AG08395 (cell line): ENCODE results near the gene TRPM1.
A peak's percentile ranks its signal among the peaks of the same experiment; 100 is the strongest.

Source experiments
- DNase-seq: peaks from one replicate; pipeline ENCODE4 v3.0.0; 2012; ENCODE audit warnings: mixed read lengths, low spot score

TRPM1 gene

DNA sequence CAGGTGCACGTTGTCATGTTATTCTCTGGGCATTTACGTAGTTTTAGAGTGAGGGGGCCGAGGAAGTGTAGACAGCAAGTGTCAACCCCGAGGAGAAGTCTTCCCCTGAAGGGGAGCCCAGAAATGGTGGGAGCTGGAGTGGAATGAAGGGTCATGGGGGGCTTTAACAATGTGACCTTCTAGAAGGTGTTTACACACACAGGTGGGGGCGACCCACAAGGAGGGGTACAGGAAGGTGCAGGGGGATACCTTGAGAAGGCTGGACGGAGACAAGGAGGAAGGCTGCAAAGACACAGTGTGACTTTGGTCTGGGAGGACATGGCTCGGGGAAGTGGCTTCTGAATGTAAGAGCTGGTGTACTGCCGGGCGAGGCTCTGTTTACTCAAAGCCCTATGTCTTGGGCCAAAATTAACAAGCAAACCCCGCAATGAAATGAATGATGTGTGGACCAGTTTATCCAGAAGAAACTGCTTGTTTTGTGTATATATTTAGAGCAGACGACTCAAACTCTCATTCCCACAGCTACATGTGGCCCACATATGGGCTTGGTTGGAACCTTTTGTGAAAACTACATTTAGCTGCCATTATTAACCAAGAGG lies 18.7 kb downstream of the TRPM1 start:
- no peak for DNase-seq

DNA sequence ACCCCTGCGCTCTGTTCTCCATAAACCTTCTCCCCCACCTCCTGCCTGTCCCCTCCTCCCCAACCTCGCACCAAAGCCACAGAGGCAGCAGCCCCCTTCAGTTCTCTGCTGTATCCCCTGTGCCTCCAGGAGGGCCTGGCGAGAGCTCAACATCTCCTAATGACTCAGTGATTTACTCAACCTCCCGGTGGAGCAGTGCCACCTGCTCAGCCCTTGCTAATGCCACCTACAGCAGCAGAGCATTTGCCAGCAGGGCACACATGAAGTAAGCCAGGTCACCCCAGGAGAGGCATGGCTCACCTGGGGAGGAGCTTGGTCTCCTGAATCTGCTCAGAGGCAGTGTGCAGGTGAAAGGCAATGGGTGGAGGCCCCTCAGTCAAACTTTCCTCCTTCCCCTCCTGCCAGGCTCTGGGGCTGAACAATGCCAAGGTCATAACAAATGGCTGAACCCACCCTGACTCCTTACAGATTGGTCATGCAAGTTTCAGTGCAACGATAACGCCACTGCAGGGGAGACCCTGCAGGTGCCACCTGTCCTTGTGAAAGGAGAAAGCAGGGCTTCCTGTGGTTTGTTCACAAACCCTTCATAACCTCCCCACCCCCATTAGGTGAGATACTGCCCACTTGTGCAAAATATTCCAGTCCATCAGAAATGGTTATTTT lies 19.8 kb downstream of the TRPM1 start:
- DNase-seq: no peak

DNA sequence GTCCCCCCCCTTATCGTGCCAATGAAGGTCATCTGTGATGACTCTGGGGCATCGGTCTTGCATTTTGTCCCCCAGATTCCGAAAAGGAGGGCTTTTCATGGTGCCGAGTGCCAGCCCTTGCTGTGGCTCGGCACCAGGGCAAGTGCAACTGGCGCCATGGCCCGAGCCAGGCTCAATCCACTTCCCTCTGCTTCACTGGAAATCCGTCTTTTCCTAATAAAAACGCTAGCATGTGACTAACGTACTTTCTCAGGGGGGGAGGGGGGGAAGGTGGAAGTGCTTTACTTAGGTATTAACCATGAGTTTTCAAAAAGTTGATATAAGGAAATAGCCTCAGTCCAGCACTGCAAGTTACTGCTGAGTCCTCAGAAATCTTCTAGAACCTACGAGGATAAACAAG lies 20.5 kb downstream of the TRPM1 start:
- no peak for DNase-seq

DNA sequence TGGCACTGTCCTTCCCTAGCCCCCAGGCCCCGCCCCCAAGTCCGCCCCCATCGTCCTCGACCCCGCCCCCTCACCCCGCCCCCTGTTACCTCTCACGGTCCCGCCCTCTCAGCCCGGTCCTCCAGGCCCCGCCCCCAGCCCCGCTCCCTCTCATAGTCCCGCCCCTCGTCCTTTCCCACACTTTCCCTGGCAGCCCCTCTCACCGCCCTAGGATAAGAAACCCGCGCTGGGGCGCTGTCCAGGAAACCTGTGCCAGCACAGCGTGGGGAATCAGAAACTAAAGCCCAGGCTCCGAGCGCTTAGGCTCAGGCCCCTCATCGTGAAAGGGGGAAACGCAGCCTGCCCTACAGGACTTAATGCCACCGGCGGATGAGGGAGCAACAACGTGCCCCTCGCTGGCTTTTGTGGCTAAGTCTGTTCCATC lies 20.9 kb downstream of the TRPM1 start:
- no peak for DNase-seq

DNA sequence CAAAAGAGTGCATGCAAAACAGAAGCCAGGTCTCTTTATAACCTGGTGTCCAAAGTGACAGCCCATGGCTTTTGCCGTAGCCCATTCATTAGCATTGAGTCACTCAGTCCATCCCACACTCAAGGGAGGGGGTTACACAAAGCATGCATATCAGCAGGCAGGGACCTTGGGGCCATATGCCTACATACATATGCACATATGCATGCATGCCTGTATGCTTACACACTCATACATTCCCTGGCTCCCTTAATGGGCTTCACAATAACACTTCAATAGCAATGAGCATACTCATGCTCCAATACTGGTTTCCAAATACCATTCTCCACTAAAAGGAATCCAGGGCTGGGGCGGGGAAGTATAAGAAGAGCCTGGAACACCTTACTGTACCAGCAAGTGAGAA lies 22.0 kb downstream of the TRPM1 start:
- DNase-seq: no peak

DNA sequence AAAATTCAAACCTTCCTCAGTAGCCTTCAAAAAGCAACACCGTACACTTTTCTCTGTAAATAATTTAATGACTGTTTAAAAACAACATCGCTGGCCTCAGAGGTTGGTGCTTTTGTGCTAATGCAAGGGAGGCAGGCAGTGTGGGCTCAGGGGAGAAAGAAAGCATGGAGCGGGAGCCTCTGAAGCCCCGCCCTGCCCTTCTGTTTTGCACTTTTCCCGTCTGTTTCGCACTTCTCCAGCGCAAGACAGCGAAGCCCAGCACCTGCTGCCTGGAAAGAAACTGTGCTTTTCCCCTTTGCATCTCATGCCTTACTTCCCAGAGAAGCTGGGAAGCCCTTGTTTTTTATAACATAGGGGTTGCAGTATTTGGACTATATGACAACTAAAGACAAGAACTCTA lies 23.1 kb downstream of the TRPM1 start:
- no peak for DNase-seq

DNA sequence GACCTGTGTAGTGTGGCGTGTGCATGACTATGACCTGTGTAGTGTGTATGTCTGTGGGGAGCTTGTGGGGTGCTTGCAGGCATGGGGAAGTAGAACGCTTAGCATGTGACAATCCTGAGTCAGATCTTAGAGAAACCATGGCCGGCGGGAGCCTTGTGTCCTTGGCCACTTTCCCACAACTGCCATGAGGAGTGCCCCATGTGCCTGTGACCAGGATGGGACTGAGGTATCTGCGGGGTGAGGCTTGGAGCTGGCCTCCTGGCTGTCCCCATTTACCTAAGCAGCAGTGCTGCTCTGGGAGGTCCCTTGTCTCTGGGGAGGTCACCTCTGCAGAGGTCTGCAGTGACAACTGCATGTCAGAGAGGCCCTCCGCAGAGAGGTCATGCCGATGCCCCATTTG lies 23.6 kb downstream of the TRPM1 start:
- no peak for DNase-seq

DNA sequence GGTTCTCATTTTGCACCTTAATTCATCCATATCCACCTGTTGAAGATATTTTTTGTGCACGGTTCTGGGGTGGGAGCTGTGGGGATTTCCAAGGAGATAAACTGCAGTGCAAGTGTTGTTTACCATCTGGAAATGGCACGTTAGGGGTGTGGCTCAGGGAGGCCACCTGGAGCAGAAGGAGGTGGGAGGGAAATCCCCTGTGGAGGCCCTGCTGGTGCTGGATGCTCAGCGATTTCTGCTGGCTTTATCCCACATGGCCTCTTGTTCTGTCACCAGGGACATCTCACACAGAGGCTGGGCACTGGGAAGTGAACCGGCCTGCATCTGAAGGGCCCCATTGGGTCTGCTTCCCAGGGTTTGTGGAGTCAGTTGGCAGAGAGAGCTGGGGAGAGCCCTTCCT lies 24.3 kb downstream of the TRPM1 start:
- no peak for DNase-seq

DNA sequence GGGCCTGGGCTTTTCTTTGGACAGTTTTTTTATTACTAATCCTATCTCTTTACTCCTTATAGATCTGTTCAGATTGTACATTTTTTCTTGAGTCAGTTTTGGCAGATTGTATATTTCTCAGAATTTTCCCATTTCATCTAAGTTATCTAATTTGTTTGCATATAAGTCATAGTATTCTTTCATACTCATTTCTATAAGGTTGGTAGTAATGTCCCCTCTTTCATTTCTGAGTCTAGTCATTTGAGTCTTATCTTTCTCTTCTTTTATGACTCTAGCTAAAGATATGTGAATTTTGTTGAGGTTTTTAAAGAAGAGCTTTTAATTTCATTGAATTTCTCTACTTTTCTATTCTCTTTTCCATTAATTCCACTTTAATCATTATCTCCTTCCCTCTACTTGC lies 27.2 kb downstream of the TRPM1 start:
- no peak for DNase-seq

DNA sequence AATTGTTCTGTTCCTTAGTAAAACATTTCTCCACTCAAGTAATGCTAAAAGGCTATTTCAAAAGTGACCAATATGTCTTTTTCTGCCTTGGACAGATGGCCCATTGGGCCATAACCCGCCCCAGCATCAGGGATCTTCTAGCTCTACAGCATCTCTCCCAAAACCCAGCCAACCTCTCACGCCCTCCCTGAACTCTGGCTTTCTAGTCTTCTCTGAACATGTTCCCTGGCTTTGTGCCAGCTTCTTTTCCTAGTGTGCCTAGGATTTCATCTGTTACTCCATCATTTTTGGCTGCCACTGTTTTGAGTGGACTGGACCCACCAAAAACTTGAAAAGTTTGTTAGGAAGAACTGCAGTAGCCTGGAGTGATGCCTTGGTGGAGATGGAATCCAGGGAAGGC lies 30.7 kb downstream of the TRPM1 start:
- no peak for DNase-seq

DNA sequence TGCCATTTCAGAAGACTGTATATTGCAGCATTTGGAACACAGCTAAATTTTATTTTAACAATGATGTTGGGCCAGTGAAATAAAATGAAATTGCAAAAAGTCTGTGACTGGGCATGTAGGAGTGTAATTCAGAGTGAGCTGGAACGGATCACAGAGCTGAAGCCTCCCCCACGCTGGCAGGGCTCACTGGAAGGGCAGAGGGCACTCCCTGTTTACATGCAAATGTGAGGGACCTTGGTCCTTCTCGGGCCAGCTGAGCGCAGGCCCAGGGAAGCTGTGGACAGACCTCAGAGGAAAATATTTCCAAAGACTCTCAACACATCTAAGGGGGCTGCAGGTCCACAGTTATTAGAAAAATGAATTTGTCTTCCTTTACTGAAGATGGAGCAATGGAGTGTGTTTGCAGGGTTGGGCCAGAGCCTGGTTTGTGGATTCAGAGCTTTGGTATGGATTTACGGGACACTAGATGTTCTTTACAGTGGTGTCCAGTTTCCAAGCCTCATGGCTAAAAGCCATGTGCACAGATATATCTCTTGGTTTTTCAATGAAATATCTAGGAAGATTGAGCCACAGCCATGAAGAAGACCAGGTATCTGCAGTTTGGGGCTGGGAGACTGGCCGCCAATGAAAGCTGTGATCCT lies 32.0 kb downstream of the TRPM1 start:
- no peak for DNase-seq

DNA sequence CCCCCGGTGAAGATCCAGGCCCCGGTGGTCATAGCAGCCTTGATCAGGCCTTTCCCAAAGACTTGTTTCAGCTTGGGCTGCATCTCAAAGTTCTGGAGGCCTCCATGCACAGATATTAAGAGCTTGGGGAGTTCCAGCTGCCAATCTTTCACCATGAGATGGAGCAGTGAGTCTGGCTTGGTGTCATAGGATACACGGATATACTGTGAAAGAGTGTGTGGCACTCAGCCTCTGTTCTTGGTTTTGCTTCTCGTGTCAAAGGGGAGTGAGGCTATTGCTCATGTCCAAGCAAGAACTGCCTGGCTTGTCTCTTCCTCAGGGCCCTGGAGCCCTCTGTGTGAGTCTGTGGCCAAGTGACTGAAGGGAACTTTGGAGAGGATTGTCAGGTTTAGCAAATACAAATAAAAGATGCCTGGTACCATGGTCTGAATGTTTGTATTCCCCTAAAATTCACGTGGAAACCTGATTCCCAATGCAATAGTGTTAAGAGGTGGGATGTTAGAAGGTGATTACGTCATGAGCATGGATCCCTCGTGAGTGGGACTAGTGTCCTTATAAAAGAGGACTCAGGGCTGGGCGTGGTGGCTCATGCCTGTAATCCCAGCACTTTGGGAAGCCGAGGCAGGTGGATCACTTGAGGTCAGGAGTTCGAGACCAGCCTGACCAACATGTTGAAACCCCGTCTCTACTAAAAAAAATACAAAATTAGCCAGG lies 33.5 kb downstream of the TRPM1 start:
- no peak for DNase-seq

DNA sequence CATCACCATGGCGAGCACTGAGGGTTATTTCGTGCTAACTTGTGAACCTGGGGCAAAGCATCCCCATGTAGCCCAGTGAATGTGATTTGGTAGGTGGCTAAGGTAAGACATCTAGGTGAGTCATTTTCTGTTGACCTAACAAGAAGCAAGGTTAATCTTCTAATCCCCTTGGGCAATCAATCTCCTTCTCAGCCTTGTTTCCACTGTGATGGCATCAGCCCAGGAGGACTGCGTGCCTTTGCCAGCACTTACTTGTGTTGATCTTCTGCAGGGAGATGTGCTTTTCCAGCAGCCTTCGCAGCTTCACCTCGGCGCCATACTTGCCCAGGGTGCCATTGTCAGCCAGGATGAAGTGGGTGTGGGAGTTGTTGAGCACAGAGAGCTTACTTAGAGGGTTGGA lies 35.7 kb downstream of the TRPM1 start:
- DNase-seq: no peak

DNA sequence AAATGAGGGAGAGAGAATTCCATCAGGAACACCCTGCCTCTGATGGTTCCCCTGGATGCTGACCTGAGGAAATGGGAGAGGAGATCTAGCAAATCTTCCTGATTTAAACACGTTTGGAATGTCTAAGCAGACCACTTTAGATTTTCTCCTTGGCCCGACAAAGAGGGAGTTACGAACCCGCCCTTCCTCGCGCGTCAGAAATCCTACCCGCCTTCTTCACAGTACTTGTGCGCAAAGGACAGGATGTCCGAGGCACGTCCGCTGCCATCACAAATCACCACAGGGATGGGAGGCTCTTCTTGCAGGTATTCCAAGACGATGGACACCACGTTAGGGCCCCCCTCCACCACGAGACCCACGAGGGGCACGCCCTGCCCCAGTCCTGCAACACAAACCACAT lies 38.6 kb downstream of the TRPM1 start:
- peak; percentile 21 for DNase-seq

DNA sequence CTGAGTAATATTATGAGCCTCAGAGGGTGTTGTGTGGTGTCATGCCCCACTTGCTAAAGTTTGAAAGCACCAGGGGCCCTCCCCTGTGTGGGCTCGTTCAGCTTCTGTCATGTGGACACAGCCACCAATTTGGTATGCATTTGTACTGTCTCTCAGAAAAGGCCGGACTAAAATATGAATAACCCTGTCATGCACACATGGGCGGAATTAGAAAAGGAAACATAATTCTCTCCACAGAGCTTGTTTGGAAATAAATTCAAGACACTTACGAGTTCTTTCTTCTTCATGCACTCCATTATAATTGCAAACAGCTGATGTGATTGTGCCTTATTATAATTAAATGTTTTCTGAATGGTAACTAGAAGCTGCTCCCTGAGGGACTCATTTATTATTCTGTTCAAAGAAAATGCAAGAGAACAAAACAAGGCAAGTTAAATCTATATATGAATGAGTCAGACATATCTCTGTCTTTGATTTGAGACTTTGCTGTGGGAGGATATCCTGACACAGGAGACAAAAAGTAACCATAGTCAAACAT lies 39.1 kb downstream of the TRPM1 start:
- peak; percentile 37 for DNase-seq

DNA sequence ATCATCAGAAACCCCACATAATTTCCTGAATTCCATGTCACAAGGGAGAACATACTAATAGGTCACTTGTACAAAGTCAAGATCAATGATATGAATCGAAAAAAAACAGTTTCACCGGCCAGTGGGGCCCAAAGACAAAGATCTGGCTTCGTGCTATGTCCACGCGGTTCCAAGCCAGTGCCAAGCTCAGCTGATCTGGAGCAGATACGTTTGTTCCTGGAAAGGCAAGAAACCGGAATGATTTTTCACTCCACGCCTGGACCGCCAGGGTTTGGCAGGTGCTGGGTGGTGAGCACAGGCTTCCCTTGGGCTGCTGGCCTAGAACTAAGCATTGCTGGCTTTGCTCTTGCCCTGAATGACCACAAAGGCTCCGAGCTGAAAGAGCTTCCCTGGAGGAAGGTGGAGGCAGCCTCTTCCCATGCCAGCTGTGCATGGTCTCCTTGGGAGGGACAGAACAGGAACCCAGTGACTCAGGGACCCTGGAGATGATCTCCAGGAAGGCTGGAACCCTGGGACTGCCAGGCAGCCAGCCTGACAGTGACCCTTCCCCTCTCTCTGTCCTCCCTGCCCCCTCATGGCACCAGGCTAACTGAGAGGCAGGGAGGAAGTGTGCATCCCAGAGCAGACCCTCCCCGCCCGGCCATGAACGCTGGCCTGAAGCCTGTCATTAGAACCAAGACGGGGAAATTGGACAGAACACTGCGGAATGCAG lies 40.9 kb downstream of the TRPM1 start:
- DNase-seq: no peak

DNA sequence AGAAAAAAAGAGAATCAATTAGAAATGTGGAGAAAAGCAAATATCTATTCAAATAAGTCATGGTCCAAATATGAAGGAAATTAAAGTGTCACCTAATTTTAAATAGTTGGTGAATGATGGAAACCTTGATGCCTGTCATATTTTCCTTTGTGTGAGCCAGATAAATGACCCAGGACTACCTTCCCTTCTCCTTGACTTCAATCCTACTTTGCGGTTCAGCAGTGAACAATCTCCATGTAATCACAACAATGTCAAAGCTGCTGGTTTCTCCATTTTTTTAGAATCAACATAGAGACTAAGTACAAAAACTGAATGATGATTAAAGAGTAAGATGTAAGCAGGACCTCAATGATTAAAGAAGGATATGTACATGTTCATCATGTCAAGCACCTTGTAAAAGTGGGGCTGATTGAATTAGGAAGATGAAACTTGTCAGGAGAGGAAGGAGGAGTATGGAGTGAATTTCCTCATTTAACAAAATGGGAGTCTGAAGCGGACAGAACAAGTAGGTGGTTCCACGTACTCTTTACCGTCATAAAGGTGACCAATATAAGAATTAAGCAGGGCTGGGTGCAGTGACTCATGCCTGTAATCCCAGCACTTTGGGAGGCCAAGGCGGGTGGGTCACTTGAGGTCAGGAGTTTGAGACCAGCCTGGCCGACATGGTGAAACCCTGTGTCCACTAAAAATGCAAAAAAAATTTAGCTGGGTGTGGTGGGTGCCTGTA lies 43.1 kb downstream of the TRPM1 start:
- no peak for DNase-seq

DNA sequence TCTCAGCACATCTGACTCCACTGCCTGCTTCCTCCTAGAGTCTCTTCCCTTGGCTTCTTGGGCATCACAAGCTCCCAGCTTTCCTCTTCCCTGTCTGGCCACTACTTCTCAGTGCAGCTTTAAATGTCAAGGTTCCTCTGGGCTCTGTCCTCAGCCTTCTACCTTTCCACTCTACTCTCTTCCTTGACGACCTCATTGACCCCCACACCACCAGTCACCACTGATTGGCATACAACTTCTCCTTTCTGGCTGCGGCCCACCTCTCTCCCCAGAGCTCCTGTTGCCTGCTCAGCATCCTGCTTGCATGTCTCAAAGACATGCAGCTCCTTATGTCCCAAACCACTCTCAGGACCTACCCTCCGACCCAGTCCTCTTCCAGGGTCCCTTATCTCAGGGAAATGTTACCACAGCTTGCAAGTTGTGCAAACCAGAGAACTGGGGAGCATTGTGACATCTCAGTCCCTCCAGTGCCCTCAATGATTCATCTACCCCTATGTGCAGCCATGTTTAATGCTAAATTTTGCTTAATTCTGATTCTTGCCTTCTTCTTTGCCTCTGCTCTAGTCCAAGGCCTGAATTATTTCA lies 49.9 kb downstream of the TRPM1 start:
- no peak for DNase-seq

DNA sequence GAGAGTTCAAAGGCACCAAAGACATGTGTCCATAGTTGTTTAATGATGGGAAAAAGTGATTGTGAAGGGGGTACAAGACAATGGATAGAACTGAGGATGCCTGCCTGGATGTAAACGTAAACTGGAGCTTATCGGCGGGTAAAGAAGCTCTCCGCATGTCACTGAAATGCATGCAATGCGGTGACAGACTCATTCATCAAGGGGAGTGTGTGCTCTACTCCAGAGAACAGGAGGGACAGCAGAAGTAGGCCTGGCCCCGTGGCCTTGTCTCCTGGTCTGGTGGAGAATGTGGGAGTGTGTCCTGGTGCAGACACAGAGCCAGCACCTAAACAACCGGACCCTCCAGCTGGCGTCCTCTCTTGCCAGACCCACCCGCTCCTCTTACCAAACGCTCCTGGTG lies 50.6 kb downstream of the TRPM1 start:
- no peak for DNase-seq

DNA sequence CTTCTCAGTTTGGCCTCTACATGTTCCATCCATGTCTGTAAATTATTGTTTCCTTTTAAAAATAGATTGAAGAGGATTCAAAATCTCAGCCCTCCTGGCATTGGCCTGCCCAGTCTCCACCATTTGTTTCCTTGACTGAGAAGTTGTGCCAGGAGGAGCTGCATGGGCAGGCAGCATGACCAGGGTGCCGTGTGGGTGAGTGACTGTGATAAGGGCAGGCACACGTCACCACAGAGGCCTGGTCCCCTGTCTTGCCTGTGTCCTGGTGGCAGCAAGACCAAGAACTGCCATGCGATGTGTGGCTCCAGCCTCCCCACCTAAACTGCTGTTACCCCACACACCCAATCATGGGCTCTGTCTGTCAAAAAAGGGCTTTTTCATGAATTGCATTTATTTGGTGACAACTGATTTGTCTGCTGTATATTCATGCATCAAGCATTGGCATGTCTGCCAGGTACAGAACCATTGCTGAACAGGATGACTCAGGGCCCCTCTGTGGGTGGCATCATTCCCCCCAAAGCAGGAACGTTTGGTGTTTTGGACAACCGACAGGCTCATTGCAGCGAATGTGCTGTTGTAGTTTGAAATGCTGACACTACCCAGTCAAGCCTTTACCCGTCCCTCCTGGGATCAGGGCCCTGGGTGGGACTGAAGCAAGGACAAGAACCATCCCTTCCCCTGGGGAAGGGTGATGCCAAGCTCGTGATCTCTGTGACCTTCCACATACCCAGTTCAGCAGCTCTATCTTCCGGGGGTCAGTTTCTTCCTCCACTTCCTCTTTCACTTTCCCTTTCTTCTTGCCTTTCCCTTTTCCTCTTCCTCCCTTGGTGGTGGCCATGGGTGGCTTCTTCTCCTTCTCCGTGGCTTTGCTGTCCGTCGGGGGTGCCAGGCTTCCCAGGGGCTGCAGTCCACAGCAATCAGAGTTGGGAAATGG lies 51.6 kb downstream of the TRPM1 start:
- no peak for DNase-seq
